SH-SY5Y (cell line): ENCODE data around the gene MC1R.

ENCODE experiments used
- GATA2 ChIP-seq: IDR thresholded peaks from 2 replicates; pipeline ENCODE4 v1.6.1; 2011; ENCODE audit warnings: mild to moderate bottlenecking, low read depth, low read length
- GATA3 ChIP-seq: IDR thresholded peaks from 2 replicates; pipeline ENCODE4 v1.6.1; 2011; ENCODE audit warnings: low read depth, mild to moderate bottlenecking, low read length, moderate library complexity

DNA sequence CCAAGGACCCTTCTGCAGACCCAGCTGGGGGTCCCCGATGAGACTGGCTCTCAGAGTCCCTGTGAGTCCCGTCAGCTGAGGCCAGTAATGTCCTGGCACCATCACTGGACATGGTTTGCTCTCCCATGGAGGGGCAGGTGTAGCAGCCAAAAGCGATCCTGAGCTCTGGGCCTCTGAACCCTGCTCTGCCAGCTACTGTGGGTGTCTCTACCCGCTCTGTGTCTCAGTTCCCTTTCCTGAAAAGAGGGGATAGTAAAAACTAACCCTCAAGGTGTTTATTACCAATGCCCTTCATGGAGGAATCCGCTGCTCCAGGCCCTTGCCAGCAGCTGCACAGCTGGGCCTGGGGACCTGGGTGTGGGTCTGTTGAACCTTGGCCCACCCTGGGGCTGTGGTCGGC lies 13.3 kb downstream of the MC1R start:
- TF ChIP-seq GATA2: no peak
- no peak for TF ChIP-seq GATA3
